Jurkat, Clone E6-1 (cell line): ENCODE results near the gene SLC6A2. TPM values are rescaled to one million over a fixed set of nuclear protein-coding genes. Genes with fewer than 3 reads are reported as not detected.
"Not testable (repeated sequence)": the region's sequence is repeated elsewhere in the genome, so short reads cannot be mapped to it uniquely, and the experiment has no call there.

Experiments used
- DNase-seq: peaks from one replicate; pipeline ENCODE4 v3.0.0-alpha.2; 2011; ENCODE audit warnings: low read depth, low spot score
- H3K4me3 ChIP-seq: 2 replicates; pipeline ENCODE4 v1.5.1; 2011; ENCODE audit warnings: mild to moderate bottlenecking, low read length, control low read depth, moderate library complexity
- polyA plus RNA-seq: library from polyadenylated mRNA; unstranded; fragments of >200 nt; gene quantifications from one replicate; pipeline ENCODE4 v1.2.1, GENCODE V29; 2012; ENCODE audit warnings: missing spikeins; ENCODE audit not compliant: insufficient read length, insufficient read depth

SLC6A2 gene
- polyA plus RNA-seq: not detected

DNA sequence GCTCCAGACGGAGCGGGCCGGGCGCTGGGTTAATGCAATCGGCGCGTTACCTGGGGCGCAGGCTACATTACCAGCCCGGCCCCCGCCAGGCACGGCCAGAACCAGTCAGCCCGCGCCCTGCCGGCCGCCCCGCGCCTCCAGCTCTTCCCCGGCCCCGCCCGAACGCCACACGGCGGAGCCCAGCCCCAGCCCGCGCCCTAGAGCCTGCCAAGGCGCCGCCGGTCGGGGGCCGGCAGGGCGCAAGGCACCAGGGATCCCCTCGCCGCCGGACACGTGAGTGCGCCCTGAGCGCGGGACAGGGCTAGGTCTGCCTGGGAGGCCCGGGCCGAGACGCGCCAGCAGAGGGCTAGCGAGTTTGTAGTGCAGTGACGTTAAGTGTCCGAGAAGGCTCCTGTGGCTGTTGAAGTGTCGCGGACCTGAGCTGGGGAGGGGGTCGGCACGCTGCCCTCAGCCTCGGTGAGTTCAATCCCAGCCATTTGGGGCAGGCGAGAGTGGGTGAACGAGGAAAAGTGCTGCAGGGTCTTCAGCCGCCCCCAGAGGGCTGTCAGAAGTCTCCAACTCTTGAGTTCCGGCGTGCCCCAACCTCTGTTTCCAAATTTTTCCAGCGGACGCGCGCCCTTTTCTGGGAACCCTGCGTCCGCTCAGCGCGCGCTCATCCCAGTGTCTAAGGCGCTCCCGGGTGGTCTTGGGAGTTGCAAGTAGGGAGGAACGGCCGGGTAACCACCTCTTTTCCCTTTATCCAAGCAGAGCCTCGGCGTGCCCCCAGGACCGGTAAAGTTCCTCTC is at the start of gene SLC6A2:
SLC6A2 (plus strand) TSS at position 92 of the 785 bp plus-strand sequence. CDS start 707 bp downstream, outside the sequence.
- no peak for DNase-seq
- H3K4me3 ChIP-seq: no peak within 1 kb of the TSS

DNA sequence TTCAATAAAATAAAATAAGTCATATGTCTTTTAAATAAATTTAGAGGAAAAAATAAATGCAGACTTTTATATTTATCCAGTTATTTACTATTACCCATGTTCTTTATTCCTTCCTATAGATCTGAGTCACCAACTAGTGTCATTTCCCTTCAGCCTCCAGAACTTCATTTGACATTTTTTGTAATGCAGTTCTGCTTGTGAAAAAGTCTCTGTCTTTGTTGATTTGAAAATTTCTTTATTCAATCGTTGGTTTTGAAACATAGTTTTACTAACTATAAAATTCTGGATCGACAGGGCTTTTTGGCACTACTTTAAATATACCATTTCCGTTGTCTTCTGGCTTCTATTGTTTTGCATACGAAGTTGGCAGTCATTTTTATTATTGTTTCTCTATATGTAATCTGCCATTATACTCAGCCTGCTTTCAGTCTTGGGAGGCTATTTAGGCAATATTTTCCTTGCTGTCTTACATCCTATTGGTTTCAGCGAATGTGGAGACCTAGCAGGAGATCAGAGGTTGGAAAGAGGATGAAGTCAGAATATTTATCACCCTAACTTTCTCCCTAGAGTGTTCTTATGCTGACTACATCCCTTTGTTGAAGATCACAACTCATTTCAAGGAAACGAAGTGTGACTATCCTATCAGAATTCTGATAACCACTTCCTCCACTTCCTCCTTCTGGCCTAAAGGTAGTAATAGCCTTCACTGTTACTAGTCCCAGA is 42.0 kb upstream of the SLC6A2 start:
- H3K4me3 ChIP-seq: no peak overlapping the region
- DNase-seq: no peak

DNA sequence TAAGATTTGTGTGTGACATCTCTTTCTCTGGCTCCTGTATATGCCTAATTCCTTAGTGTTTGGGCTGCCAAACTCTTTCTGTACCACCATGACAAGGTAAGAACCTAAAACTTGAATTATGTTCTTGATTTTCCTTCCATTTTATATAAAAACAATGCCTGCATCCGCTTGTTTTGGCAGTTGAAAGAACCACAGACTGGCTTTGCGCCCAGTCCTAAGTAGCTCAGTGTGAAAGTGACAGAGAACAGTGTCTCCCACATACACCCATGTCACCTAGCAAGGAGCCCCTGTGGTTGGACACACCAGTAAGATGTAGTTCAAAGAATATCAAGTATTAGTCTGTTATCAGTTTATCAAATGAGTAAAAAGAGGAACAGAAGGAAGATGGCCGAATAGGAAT is 40.7 kb upstream of the SLC6A2 start:
- no peak overlapping the region for H3K4me3 ChIP-seq
- no peak for DNase-seq

DNA sequence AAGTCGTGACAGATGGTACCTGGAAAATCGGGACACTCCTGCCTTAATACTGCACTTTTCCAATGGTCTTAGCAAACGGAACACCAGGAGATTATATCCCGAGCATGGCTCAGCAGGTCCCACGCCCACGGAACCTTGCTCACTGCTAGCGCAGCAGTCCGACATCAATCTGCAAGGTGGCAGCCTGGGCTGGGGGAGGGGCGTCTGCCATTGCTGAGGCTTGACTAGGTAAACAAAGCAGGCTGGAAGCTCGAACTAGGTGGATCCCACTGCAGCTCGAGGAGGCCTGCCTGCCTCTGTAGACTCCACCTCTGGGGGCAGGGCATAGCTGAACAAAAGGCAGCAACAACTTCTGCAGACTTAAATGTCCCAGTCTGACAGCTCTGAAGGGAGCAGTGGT is 40.1 kb upstream of the SLC6A2 start:
- DNase-seq, H3K4me3 ChIP-seq: not testable (repeated sequence)

DNA sequence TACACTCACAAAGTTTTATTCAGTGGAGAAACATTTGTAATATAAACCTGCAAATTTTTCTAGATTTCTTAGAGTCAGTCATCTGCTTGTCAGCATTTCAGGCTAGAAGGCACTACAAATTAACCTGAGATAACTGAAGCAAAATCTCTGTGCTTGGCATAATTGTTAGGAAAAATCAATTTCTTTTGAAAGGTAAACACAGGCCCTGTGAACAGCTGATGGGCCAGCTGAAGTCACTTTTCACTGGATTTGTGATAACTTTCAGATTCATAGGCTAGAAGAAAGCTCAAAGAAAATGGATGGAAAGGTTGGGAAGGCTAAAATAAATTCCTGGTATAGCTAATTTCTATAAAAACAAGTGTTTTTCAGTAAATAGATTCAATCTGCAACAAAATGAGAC is 34.0 kb upstream of the SLC6A2 start:
- DNase-seq: no peak

DNA sequence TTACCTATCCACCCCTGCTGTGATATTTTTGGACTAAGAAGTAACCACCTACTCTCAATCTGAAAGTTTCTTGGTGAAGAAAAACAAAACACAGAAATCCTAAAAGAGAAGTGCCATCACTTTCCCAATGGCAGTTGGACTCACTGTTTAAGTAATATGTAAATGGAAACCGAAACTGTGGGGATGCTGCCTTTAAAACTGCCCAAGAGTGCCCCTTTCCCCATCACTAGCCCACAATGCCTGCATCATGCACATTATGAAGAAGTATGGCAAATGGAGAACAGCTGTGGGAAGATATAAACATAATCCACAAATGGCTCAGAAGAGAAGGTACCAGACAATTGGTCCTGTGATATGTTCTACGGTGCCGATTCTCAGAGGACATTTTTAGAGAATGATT is 33.5 kb upstream of the SLC6A2 start:
- H3K4me3 ChIP-seq: no peak overlapping the region
- DNase-seq: no peak

More for the DNA sequence above, 34.0 kb upstream of the SLC6A2 start:
- H3K4me3 ChIP-seq: no peak overlapping the region

DNA sequence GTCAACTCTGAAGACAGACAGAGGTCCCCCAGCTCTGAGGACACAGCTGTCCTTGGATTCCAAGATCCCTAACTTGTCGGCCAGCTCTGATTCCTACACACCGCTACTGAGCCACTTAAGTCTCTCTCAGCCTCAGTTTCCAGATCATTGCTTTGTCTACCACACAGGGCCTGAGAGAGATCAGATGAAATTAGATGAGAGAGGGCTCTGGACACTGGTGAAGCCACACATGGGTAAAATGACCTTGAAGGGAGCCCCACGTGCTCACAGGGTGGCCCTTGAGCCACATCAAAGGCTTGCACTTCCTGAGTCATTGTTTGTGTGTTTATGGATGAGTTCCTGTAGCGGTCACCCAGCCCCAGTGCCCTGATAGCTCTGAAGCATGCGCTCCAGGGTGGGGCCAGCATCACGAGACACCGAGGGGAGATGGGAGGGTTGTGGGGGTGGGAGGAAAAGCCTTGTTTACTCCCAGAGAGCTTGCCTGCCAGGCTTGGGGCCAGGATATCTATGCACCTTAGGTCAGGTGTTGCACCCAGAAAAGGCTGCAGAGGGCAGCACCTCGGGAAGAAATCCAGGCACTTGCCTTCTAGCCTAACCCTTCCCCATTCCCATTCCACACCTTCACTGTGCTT is 32.7 kb upstream of the SLC6A2 start:
- DNase-seq: no peak
- H3K4me3 ChIP-seq: no peak overlapping the region

DNA sequence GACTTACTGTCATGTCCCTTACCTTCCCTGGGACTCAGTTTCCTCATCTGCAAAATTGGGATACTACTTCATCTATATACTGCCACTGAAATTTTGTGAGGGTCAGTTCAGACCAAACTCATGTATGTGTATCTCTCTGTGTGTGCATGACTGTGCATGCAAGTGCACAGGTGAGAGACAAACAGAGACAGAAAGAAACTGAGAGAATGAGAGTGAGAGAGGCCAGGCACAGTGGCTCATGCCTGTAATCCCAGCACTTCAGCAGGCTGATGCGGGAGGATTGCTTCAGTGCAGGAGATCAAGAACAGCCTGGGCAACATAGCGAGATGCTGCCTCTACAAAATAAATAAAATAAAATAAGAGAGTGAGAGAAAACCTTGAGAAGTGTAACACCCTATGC is 32.1 kb upstream of the SLC6A2 start:
- DNase-seq: no peak
- H3K4me3 ChIP-seq: no peak overlapping the region

DNA sequence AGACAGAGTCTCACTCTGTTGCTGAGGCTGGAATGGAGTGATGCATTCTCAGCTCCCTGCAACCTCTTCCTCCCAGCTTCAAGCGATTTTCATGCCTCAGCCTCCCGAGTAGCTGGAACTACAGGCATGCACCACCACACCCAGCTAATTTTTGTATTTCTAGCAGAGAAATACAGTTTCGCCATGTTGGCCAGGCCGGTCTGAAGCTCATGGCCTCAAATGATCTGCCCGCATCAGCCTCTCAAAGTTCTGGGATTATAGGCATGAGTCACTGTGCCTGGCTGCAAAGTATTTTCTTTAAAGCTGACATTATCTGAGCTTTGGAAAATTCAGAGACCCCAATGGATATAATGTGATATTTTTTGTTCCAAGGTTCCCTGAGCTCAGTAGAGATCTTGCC is 31.1 kb upstream of the SLC6A2 start:
- no peak for DNase-seq
- no peak overlapping the region for H3K4me3 ChIP-seq

DNA sequence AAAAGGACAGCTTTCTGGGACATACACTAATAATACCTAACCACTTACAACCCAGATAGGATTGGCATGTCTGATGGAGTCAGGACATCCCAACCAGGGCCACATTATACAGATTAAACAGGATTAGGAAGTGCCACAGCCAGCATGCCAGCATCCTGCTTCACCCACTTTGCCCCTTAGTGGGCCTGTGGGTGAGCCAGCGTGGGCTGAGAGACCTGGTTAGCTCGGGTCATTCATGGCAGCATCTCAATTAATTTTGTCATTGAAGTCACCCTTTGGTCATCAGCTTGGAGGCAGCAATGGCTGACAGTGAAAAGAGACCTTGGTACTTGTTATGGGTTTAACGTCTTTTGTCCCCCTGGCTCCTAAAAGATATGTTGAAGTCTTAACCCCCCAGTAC is 29.9 kb upstream of the SLC6A2 start:
- DNase-seq: no peak
- no peak overlapping the region for H3K4me3 ChIP-seq

DNA sequence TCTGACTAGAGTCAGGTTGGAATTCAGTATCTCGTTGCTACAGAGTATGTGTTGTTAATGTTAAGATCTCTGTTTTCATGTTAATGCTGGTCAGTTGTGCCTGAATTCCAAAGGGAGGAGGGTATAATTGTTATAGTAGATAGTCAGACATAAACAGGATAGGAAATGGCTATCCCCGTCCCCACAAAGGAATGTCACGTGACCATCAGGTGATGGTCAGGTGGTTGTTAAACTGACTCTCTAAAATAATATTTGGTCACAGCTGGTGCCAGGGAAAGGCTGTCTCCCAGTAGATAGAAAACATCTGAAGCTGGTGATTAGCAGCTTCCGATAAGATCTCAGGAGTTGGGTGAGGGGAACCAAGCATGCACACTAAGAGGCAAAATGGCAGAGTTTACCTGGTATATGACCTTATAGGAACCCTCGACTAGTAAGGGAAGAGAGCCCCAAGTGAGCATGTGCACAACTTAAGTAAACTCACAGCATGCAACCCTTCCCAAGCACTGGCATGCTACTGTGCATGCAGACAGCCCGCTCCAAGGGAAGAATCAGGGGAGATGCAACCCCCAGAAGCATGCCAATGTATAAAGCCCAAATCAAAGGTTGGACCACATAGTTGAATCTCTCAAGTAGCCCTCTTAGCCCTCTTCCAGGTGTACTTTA is 27.4 kb upstream of the SLC6A2 start:
- no peak overlapping the region for H3K4me3 ChIP-seq
- no peak for DNase-seq

DNA sequence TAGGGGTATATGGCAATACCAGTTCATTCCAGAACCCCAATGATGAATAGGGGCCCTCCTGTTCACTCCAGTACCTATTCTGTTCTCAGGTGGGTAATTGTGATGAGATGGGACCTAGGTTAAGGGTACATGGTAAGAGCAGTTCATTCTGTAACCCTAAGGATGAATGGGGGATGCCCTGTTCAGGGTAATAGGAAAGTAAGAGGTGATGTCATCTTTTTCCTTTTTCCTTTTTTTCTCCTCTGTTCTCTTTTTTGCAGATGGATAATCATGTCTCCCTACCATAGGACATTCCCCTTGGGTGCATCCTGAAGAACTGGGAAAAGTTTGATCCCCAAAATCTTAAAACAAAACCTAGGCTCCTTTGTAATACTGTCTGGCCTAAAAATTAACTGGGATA is 25.0 kb upstream of the SLC6A2 start:
- DNase-seq: no peak
- no peak overlapping the region for H3K4me3 ChIP-seq

DNA sequence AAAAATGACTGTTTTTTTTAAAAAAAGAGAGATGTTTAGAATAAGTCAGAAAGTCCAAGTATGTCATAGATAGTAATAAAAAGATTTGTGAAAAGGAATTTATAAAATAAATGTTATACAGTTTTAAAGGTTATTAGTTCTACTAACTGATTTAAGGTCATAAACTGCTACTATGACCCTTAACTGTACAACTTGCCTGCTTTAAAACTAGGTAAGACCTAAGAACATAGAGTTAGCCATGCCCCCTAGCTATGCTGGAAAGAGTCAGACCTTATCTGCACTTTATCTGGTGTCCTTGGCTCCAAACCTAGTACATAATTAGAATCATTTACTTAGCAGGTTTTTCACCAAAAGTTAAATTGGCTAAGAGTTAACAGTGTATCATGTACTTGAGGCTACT is 23.5 kb upstream of the SLC6A2 start:
- DNase-seq: no peak
- H3K4me3 ChIP-seq: no peak overlapping the region

DNA sequence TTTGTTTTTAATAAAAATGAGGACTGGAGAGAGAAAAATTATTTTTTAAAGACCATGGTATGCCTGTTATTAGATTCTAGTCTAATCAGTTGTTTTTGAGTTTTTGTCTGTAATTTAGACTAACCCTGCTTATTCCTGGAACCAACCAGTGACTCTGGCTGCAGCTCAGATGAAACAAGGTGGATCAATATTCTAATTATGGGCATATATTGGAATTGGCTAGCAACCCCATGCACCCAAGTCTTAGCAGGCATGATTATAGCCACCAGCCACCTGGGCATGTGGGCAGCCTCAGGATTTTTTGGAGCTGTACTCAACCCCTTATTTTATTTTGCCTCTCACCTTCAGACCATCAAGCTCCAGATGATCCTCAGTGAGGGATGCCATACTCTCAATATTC is 21.6 kb upstream of the SLC6A2 start:
- no peak for DNase-seq
- no peak overlapping the region for H3K4me3 ChIP-seq

DNA sequence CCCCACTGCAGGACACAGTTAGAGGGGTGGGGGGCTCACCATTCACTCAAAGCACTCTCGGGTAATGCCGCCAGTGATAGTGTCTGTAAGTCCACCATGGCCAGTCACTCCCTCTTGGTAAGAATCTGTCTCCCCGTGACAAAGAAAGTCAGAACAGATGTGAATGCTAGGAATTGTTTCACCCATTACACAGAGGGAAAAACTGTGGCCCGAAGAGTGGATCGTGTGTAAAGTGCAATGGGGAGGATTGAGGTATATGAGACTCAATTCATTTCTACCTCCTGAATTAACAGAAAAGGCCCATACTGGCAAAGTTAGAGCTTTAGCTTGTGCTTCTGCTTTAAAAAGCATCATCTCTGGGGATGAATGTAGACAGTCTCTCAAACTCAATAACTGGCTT is 17.5 kb upstream of the SLC6A2 start:
- DNase-seq: no peak
- H3K4me3 ChIP-seq: no peak overlapping the region

DNA sequence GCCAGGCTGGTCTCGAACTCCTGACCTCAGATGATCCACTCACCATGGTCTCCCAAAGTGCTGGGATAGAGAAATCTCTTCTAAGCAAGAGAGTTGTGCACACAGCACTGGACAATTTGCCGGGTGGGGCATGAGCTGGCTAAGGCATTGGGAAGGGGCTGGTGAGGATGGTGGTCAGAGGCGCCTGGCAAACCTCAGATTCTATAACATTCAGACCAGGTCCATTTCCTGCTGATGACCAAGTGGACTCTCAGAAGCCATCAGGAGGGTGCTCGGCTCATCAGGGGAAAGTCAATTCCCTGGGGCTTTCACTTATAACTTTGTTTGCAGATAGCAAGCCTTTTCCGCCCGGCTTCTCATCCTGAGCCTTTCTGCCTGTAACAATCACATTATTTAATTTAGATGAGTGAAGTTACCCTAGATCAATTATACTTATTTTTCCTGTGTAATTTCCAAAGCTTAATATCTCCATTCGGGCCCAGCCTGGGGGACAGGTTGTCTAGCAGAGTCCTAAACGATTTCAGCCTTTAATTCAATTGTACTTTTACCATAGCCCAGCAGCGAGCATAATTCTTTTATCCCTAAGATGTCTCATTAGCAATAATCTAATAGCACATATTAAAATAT is 15.0 kb upstream of the SLC6A2 start:
- DNase-seq: no peak
- no peak overlapping the region for H3K4me3 ChIP-seq

DNA sequence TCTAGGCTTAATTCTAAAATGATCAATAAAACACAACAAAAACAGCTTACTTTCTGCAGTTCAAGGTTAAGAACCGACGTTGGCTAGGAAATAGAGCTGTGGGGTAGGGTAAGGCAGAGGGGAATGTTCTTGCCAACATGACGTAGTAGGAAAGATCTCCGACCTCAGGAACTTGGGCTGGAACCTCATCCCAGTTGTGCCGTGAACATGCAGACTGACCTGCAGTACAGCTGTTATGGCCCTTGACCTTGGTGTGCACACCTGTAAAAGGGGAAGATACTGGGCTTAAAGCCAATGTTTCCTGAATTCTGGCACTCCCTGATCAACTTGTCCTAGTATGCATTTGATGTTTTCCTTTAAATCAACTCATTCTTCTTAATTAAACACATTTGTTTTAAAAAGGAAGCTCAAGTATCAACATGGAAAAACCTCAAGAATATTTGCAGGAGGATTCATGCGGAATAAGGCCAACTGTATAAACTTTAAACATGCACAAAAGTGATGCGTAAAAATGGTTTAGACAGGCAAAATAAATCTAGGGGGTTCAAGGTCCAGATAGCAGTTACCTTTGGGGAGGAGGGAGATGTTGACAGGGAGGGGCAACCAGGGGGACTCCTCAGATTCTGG is 14.2 kb upstream of the SLC6A2 start:
- no peak for DNase-seq
- no peak overlapping the region for H3K4me3 ChIP-seq

DNA sequence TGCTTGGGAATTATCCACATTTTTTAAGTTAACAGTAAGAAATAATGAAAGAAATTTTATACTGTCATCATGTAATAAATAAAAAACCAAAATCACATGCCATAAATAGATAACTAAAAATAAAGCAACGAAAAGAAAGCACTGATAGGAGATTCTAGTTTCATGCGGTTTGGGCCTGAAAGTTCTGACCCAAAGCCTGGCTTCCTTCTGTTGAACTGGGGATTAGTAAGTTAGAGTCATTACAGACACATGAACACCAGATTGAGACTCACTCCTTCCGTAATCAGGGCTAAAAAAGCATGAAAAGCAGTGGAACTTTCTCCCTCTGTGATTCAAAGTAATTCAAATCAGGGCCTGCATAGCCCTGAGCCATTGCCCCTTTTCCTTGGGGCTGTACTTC is 13.2 kb upstream of the SLC6A2 start:
- DNase-seq: no peak
- no peak overlapping the region for H3K4me3 ChIP-seq
